ENCODE data around the gene PSTPIP2.
"Not testable (repeated sequence)": the region's sequence is repeated elsewhere in the genome, so short reads cannot be mapped to it uniquely, and the experiment has no call there.

Gene PSTPIP2, protein sequence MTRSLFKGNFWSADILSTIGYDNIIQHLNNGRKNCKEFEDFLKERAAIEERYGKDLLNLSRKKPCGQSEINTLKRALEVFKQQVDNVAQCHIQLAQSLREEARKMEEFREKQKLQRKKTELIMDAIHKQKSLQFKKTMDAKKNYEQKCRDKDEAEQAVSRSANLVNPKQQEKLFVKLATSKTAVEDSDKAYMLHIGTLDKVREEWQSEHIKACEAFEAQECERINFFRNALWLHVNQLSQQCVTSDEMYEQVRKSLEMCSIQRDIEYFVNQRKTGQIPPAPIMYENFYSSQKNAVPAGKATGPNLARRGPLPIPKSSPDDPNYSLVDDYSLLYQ

GRCh38 chr18:46071653-46072375 is at the start of gene PSTPIP2:
TSS of gene PSTPIP2 (minus strand) at chr18:46072260. CDS start at chr18:46072188, 72 bp downstream.
- peak; percentile 85 for DNase-seq (ENCODE audit: low spot score)

DNA sequence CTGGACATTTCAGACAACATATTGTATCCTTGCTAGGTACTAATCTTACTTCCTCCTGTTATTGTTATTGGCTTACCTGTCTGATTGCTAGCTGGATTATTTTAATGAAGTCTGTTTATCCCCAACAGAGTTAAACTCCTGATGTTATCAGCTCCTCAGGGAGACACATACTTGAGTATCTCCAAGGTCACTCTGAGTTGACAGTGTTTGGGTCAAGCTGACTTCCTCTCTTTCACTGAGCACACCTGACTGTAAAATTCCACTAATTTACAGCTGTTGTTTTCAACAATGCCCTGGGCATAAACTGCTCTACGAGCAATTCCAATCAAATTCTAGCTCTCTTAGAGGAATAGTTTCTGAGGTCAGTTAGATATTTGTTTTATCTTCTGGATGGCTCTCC is 41.7 kb upstream of the PSTPIP2 start:
- DNase-seq (ENCODE audit: low spot score): no peak

- DNase-seq (ENCODE audit: low spot score): no peak
Observed at GRCh38 chr18:46110406-46110805, 38.3 kb upstream of the PSTPIP2 start.

DNA sequence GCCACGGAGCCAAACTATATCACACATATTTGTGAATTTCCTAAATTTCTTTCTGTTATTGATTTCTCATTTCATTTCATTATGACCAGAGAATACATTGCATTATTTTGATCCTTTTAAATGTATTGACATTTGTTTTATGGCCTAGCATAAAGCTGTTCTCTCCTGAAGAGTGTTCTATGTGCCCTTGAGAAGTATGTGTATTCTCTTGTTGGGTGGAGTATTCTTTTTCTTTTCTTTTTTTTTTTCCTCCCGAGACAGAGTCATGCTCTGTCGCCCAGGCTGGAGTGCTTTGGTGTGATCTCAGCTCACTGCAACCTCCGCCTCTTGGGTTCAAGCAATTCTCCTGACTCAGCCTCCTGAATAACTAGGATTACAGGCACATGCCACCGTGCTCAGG is 37.3 kb upstream of the PSTPIP2 start:
- DNase-seq (ENCODE audit: low spot score): no peak

GRCh38 chr18:46104128-46104911 is 32.3 kb upstream of the PSTPIP2 start, which contains the start of gene HAUS1:
TSS of gene HAUS1 (plus strand) at chr18:46104385. CDS start at chr18:46104412, 27 bp downstream.
- DNase-seq (ENCODE audit: low spot score): peak; percentile 89

- no peak for DNase-seq (ENCODE audit: low spot score)
Observed at GRCh38 chr18:46099463-46099862, 27.4 kb upstream of the PSTPIP2 start.

DNA sequence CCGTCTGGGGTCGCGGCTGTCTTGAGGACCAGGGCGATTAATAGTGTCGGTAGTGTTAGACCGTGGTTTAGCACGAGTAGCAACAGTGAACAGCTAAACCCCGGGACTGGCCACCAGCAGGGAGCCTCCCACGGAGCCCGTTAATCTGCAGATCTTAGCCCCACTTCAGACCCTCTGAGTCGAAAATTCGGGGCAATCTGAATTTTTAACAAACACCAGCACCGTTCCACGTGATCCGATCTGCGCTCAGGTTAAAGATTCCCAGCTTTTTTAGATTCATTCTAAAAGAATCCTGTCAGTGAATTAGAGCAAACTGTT is 26.5 kb upstream of the PSTPIP2 start:
- no peak for DNase-seq (ENCODE audit: low spot score)

GRCh38 chr18:46097801-46098615 is 25.9 kb upstream of the PSTPIP2 start, which contains the start of gene ATP5F1A:
TSS of gene ATP5F1A (minus strand) at chr18:46098296. CDS start at chr18:46098231, 65 bp downstream.
- DNase-seq (ENCODE audit: low spot score): peak; percentile 93

DNA sequence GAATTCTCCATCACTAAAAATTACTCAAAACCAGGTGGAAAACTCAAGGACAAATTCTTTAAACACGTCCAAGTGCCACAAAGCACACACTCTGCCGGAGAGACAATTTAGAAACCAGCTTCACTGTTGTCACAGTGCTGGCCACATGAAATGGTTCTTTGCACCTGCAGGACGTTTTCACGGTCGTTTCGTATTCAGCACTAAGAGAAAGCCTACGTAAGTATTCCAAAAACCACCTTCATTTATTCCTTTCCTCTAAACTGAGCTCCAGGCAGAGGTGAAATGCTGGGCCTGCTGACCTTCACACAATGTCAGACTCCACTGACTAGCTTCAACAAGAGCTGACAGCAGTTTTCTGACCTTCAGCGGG is 25.4 kb upstream of the PSTPIP2 start:
- no peak for DNase-seq (ENCODE audit: low spot score)

DNA sequence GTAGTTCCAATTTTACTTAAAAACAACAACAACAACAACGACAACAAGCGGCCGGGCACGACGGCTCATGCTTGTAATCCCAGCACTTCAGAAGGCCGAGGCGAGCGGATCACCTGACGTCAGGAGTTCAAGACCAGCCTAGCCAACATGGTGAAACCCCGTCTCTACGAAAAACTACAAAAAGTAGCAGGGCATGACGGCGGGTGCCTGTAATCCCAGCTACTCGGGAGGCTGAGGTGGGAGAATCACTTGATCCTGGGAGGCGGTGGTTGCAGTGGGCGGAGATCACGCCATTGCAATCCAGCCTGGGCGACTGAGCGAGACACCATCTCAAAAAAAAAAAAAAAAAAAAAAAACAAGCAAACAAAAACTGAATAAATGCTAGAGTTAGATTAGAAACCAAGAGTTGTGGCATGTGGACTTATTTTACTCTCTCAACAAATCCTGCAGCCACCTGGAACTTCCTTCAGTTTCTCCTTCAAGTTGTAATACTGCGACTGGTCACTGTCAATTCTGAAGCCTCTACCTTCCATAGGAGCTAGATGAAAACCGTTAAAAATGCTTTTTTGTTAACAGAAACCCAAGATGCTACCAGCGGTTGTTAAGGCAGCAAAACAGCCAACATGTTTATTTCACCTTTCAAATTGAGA is 24.7 kb upstream of the PSTPIP2 start:
- DNase-seq (ENCODE audit: low spot score): peak; percentile 10

DNA sequence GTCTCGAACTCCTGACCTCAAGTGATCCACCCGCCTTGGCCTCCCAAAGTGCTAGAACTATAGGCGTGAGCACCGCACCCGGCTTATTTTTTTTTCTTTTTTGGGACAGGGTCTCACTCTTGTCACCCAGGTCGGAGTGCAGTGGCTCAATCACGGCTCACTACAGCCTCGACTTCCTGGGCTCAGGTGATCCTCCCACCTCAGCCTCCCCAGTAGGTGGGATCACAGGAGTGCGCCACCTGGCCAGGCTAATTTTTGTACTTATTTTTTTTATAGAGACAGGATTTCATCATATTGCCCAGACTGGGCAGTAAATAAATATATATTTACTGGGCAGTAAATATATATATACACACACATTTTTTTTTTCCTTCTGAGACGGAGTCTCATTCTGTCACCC is 23.5 kb upstream of the PSTPIP2 start:
- no peak for DNase-seq (ENCODE audit: low spot score)

GRCh38 chr18:46088501-46088900 is 16.4 kb upstream of the PSTPIP2 start:
- not testable (repeated sequence) for DNase-seq (ENCODE audit: low spot score)

DNA sequence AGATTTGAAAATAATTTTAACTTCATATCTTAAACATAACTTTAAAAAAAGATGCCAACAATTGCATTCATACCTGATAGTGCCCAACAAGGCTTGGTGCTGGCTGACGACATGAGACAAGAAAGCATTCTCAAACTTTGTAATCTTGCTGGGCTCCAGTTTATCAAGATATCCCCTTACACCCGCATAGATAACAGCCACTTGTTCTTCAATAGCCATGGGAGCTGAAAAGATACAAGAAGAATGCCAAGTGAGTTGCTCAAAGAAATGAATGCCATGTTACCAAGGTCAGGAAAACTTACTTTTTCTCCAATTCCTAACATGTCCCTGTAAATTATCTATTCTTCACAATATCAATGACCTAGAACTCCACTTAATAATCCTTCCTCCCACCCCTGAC is 12.4 kb upstream of the PSTPIP2 start:
- DNase-seq (ENCODE audit: low spot score): no peak

GRCh38 chr18:46080156-46080555 is 8.1 kb upstream of the PSTPIP2 start:
- no peak for DNase-seq (ENCODE audit: low spot score)

DNA sequence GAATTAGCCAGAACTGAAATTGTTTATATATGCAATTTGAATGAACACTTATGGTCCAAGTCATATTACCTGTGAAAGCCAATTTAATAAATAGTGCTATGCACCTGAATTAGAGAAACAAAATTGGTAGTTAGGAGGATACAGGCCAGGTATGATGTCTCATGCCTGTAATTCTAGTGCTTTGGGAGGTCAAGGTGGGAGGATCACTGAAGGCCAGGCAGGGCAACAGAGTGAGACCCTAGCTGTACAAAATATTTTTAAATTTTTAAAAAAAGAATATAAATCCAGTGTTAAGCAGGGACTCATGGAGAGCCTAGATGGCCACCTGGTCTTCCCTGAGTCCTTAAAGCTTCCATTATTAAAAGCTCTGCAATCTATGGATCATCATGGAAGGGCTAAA is 7.3 kb upstream of the PSTPIP2 start:
- no peak for DNase-seq (ENCODE audit: low spot score)

- DNase-seq (ENCODE audit: low spot score): peak; percentile 52
Observed at GRCh38 chr18:46073474-46074331, 1.6 kb upstream of the PSTPIP2 start.

GRCh38 chr18:46072959-46073358 is 899 bp upstream of the PSTPIP2 start:
- DNase-seq (ENCODE audit: low spot score): no peak

DNA sequence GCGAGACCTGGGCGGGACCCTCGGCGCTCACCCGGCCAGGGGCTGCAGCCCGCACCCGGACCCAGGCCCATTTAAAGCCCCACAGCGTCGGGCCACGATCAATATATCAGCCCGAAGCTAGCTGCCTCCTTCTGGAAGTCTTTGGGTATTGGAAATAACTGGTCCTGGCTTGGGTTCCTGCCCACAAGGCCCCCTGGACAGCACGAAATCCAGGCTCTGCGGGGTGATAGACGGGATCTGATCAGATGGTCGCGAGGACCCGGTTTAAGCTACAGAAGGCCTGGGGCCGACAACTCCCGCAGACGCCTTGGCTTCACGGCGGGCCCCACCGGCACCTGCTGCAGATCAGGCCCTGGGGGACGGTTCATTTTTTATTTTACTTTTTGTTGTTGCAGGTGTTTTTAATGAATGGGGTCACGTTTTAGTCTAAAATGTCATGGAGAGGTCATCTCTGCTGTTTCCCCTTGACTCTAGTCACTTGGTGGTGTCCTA is 362 bp upstream of the PSTPIP2 start:
- DNase-seq (ENCODE audit: low spot score): no peak

DNA sequence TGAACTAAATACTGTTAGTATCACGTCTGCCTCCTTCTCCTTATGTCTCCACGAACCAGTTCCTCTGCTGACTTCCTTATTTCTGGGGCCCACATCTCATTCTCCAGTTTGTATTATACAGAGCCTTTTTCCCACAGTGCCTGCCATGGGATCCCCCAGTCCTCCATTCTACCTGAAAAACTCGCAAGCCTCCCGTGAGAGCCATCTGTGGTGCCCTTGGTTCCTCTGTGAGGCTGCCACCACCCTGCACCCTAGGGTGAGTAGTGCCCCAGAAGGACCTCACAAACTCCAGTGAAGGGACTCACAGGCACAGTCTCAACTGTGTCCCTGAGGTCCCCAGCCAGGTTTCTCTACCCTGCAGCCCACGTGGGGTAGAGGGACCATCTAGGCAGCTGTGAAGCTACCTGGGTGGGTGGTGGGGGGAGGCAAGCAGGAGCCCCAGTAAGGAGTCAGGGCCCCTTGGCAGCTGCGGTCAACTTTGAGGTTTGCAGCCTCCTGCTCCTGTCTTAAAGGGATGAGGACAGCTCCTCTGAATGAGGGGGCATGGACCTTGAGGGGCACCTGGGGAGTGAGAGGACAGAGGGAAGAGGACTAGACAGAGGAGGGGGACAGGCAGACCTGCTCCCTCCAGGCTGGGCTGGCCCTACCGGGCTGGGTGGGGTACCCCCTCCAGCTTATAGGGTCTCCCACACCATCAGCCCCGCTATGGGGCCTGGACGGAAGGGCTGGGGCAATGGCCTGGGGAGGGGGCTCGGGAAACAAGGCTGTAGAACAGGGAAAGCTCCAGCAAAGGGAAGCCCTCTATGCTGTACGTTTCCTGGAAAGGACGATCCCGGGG is 1.0 kb downstream of the PSTPIP2 start:
- no peak for DNase-seq (ENCODE audit: low spot score)
